HepG2 (cell line): ENCODE data around the gene TBCB. TPM values are rescaled to one million over a fixed set of nuclear protein-coding genes. Genes with fewer than 3 reads are reported as not detected.

ENCODE experiments used
- ATAC-seq: fragments of 200-7000 bp; cut with Tn5 transposase; 3 replicates; pipeline ENCODE4 v1.9.1; 2020; ENCODE audit warnings: mild to moderate bottlenecking, moderate library complexity
- BruUV-seq: library from RNA; stranded (reverse); fragments of 400-500 nt; replicated peaks from 2 replicates; lab custom pipeline; 2021; lab: Mats Ljungman, UMichigan
- CTCF ChIA-PET: fragments of 300-600 bp; formaldehyde crosslinking; extraction: SDS; loops from one replicate; lab custom pipeline; 2021; ENCODE audit warnings: low total read pairs, inconsistent platforms, low intra/inter-chr PET ratio; lab: Yijun Ruan, JAX
- POLR2A ChIA-PET: fragments of 350-600 bp; sonication (Branson Sonifier 250); formaldehyde crosslinking; loops from one replicate; lab custom pipeline; 2020; ENCODE audit warnings: antibody characterized with exemption, inconsistent platforms; lab: Yijun Ruan, JAX
- DNase-seq: peaks from one replicate; pipeline ENCODE4 v3.0.0-alpha.2; 2015; ENCODE audit warnings: low spot score
- FAIRE-seq: peaks from 3 replicates; lab custom pipeline; 2011; peaks lifted over from hg19 to GRCh38; lab: Jason Lieb, UNC
- H2AFZ ChIP-seq: one replicate; pipeline ENCODE4 v1.6.1; 2011; ENCODE audit warnings: low read length, inconsistent platforms
- H3K27ac ChIP-seq: fragments of 300-600 bp; 3 replicates; pipeline ENCODE4 v1.8.0; 2011; ENCODE audit warnings: mixed run types, mild to moderate bottlenecking, mixed read lengths, low read length, inconsistent platforms; ENCODE audit not compliant: insufficient read depth; ENCODE audit errors: extremely low read length
- H3K27me3 ChIP-seq, 2 experiments: fragments of 200-600 bp in 1 of 2; 2 replicates in 1 of 2; 3 replicates in 1 of 2; pipeline versions ENCODE4 v1.6.0 to v1.8.0; 2011; ENCODE audit warnings: low read length in 2 of 2, mild to moderate bottlenecking in 2 of 2, moderate library complexity in 2 of 2, inconsistent platforms in 1 of 2; ENCODE audit not compliant: insufficient read depth in 2 of 2, control insufficient read depth in 1 of 2
- H3K36me3 ChIP-seq, 2 experiments: fragments of 200-600 bp in 1 of 2; replicated peaks in 1 of 2; 2 replicates in 1 of 2; 3 replicates in 1 of 2; pipeline versions ENCODE4 v1.5.1 to v1.8.0; 2011; ENCODE audit warnings: low read length in 2 of 2, inconsistent platforms in 1 of 2; ENCODE audit not compliant: insufficient read depth in 2 of 2, control insufficient read depth in 1 of 2
- H3K4me1 ChIP-seq: 2 replicates; pipeline ENCODE4 v1.5.1; 2012; ENCODE audit warnings: low read length, inconsistent platforms; ENCODE audit not compliant: insufficient read depth
- H3K4me2 ChIP-seq: 2 replicates; pipeline ENCODE4 v1.6.0; 2011; ENCODE audit warnings: low read depth, low read length, inconsistent platforms
- H3K4me3 ChIP-seq, 3 experiments: fragments of 200-600 bp in 1 of 3; sonication (generic), shearing (Covaris generic) in 1 of 3; replicated peaks in 1 of 3; 2 replicates each; pipeline ENCODE4 v1.5.1; 2011 to 2016; ENCODE audit warnings: low read length in 3 of 3, inconsistent platforms in 2 of 3, low read depth in 2 of 3, mild to moderate bottlenecking in 2 of 3, control low read depth in 1 of 3, mixed read lengths in 1 of 3; ENCODE audit not compliant: insufficient read depth in 1 of 3
- H3K79me2 ChIP-seq: one replicate; pipeline ENCODE4 v1.6.1; 2011; ENCODE audit warnings: low read length, inconsistent platforms; ENCODE audit not compliant: insufficient read depth
- H3K9ac ChIP-seq: 2 replicates; pipeline ENCODE4 v1.6.0; 2011; ENCODE audit warnings: mild to moderate bottlenecking, low read depth, low read length, inconsistent platforms; ENCODE audit not compliant: insufficient read depth
- H3K9me3 ChIP-seq: 2 replicates; pipeline ENCODE4 v1.5.1; 2012; ENCODE audit warnings: mild to moderate bottlenecking, low read length
- H4K20me1 ChIP-seq: 2 replicates; pipeline ENCODE4 v1.6.0; 2011; ENCODE audit warnings: inconsistent platforms, mild to moderate bottlenecking, low read length, moderate library complexity; ENCODE audit not compliant: insufficient read depth
- KLF15 ChIP-seq: sonication (generic); formaldehyde crosslinking; IDR thresholded peaks from 2 replicates; pipeline ENCODE4 v1.8.1; 2023; ENCODE audit warnings: borderline replicate concordance, mild to moderate bottlenecking, inconsistent platforms, missing genetic modification reagents, mixed read lengths
- NCOA1 ChIP-seq: sonication (generic); formaldehyde crosslinking; IDR thresholded peaks from 2 replicates; pipeline ENCODE4 v1.9.0; 2021; ENCODE audit warnings: missing genetic modification reagents
- NCOA2 ChIP-seq: sonication (generic); formaldehyde crosslinking; IDR thresholded peaks from 2 replicates; pipeline ENCODE4 v1.8.0; 2022; ENCODE audit warnings: inconsistent platforms
- NFIB ChIP-seq: sonication (generic); formaldehyde crosslinking; IDR thresholded peaks from 2 replicates; pipeline ENCODE4 v1.9.0; 2021; ENCODE audit warnings: missing genetic modification reagents, mild to moderate bottlenecking, borderline replicate concordance
- PAF1 ChIP-seq: IDR thresholded peaks from 2 replicates; pipeline ENCODE4 v1.6.1; 2016; ENCODE audit warnings: missing genetic modification reagents, missing compliant biosample characterization
- ZEB1 ChIP-seq: IDR thresholded peaks from 2 replicates; pipeline ENCODE4 v1.6.1; 2012; ENCODE audit warnings: mild to moderate bottlenecking, low read depth, inconsistent platforms; ENCODE audit not compliant: insufficient replicate concordance
- ZFP41 ChIP-seq: sonication (generic); formaldehyde crosslinking; IDR thresholded peaks from 2 replicates; pipeline ENCODE4 v1.4.0; 2020; ENCODE audit warnings: mild to moderate bottlenecking, missing genetic modification reagents, borderline replicate concordance
- ZKSCAN8 ChIP-seq: IDR thresholded peaks from 2 replicates; pipeline ENCODE4 v1.6.1; 2016; ENCODE audit warnings: borderline replicate concordance, missing genetic modification reagents, missing compliant biosample characterization
- ZNF138 ChIP-seq: sonication (generic); formaldehyde crosslinking; IDR thresholded peaks from 2 replicates; pipeline ENCODE4 v1.5.0; 2020; ENCODE audit warnings: mild to moderate bottlenecking, low read depth, missing genetic modification reagents
- ZNF383 ChIP-seq: sonication (generic); formaldehyde crosslinking; IDR thresholded peaks from 2 replicates; pipeline ENCODE4 v1.4.0; 2020; ENCODE audit warnings: missing genetic modification reagents, mild to moderate bottlenecking, borderline replicate concordance
- ZNF557 ChIP-seq: sonication (generic); formaldehyde crosslinking; IDR thresholded peaks from 2 replicates; pipeline ENCODE4 v1.4.0; 2020; ENCODE audit warnings: missing genetic modification reagents
- ZNF670 ChIP-seq: sonication (generic); formaldehyde crosslinking; IDR thresholded peaks from 2 replicates; pipeline ENCODE4 v1.8.0; 2022; ENCODE audit warnings: mild to moderate bottlenecking, missing genetic modification reagents, borderline replicate concordance
- ZNF776 ChIP-seq: sonication (generic); formaldehyde crosslinking; IDR thresholded peaks from 2 replicates; pipeline ENCODE4 v1.4.0; 2020; ENCODE audit warnings: mild to moderate bottlenecking, missing genetic modification reagents
- WGBS: methylation state at CpG from one replicate; pipeline ENCODE4 v1.1.6; 2017; ENCODE audit warnings: low lambda C conversion rate; 5-methylcytosine and 5-hydroxymethylcytosine counted together
- in situ Hi-C: cut with HindIII; loops from 2 replicates; pipeline ENCODE4 v1.10.0; 2017; ENCODE audit warnings: low pct_unique_long_range_greater_than_20kb; ENCODE audit not compliant: extremely low pct_ligation_motif_present
- intact Hi-C: fragments of 100-400 bp; cut with micrococcal nuclease; formaldehyde crosslinking; loops from one replicate; pipeline ENCODE4 v1.10.0; 2022; ENCODE audit not compliant: unreplicated experiment
- polyA plus RNA-seq, 8 experiments: library from polyadenylated mRNA; depleted of rRNA in 3 of 8; stranded (reverse) in 7 of 8; unstranded in 1 of 8; fragments of >200 nt; fragmentation: Illumina TruSeq in 4 of 8; extraction: Trizol in 4 of 8; gene quantifications; 2 replicates each; pipeline versions ENCODE4 v1.2.1 to v1.2.3, GENCODE V29; 2011 to 2016; ENCODE audit warnings: low read depth in 4 of 8, missing spikeins in 1 of 8, mixed read lengths in 1 of 8; ENCODE audit not compliant: insufficient read depth in 1 of 8
- total RNA-seq, 5 experiments: library from RNA; depleted of rRNA; stranded (reverse); fragments of >200 nt; fragmentation: Illumina TruSeq; extraction: Trizol; gene quantifications; 2 replicates each; pipeline ENCODE4 v1.2.3, GENCODE V29; 2016; ENCODE audit warnings: low read depth in 1 of 5
- TF ChIP-seq, protein P1 (sequence below): sonication (generic); formaldehyde crosslinking; conservative IDR thresholded peaks from 2 replicates; pipeline ENCODE4 v1.5.0; 2020; ENCODE audit warnings: missing genetic modification reagents
- TF ChIP-seq, protein P2 (sequence below): sonication (generic); formaldehyde crosslinking; IDR thresholded peaks from 2 replicates; pipeline ENCODE4 v1.4.0; 2020; ENCODE audit warnings: missing genetic modification reagents
- TF ChIP-seq, protein P3 (sequence below): sonication (generic); formaldehyde crosslinking; IDR thresholded peaks from 2 replicates; pipeline ENCODE4 v1.5.0; 2020; ENCODE audit warnings: mild to moderate bottlenecking, missing genetic modification reagents, moderate library complexity
- TF ChIP-seq, protein P4 (sequence below): sonication (generic); formaldehyde crosslinking; IDR thresholded peaks from 2 replicates; pipeline ENCODE4 v1.4.0; 2020; ENCODE audit warnings: missing genetic modification reagents, low read depth, mild to moderate bottlenecking, borderline replicate concordance

The TBCB gene
- total and polyA plus RNA-seq, 2 of the 13 experiments (the other 11 are each of a cell fraction or from before 2014, with no cell fraction given) = 271 to 276 TPM

DNA sequence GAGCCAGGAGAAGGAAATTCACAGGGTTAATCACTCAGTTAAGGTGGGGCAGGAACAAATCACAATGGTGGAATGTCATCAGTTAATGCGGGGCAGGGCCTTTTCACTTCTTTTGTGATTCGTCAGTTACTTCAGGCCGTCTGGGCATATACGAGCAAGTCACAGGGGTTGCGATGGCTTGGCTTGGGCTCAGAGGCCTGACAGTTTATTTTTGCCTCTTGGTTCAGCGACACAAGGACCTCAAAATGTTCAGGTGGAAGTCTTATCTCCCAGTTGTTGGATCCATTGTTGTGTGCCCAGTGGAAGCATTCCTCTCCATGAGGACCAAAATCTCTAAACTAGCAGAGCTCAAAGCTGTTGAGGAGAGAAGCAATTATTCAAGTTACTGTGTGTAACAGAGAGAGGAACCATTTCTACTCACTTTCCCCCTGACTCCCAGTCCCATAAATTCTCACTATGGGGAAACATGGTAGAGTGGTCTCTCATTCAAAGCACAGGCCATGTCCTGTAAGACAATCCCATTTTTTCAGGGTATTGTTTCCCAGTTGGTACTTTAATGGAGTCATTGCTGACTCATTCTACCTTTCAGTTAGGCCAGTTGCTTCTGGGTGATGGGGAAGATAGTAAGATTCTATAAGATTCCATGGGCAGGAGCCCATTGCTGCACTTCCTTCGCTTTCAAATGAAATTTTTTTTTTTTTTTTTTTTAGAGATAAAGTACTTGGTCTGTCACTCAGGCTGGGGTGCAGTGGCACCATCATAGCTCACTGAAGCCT, 45.7 kb downstream of the TBCB start:
- Histone ChIP-seq H3K9ac (no peak overlapping the region), H4K20me1 (no peaks in the 10 kb centered on the region), H3K36me3 (no peaks in the 10 kb centered on the region), H2AFZ (no peak overlapping the region), H3K4me3 (no peak overlapping the region), H3K4me1 (no peaks in the 10 kb centered on the region), H3K27ac (no peak overlapping the region), H3K4me2 (no peak overlapping the region), H3K27me3 (no peaks in the 10 kb centered on the region), H3K79me2 (no peaks in the 10 kb centered on the region), H3K9me3 (no peaks in the 10 kb centered on the region)
- 99% methylated on average over 7 of the region's 7 CpGs for WGBS
- no peak for DNase-seq
- BruUV-seq = no TSS peak
- POLR2A ChIA-PET = no interaction called here
- in situ Hi-C loops (no loop called here), intact Hi-C loops (no loop called here)
- TF ChIP-seq, protein P1, sequence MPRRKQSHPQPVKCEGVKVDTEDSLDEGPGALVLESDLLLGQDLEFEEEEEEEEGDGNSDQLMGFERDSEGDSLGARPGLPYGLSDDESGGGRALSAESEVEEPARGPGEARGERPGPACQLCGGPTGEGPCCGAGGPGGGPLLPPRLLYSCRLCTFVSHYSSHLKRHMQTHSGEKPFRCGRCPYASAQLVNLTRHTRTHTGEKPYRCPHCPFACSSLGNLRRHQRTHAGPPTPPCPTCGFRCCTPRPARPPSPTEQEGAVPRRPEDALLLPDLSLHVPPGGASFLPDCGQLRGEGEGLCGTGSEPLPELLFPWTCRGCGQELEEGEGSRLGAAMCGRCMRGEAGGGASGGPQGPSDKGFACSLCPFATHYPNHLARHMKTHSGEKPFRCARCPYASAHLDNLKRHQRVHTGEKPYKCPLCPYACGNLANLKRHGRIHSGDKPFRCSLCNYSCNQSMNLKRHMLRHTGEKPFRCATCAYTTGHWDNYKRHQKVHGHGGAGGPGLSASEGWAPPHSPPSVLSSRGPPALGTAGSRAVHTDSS (CRISPR knock-in tag) = no peak
- TF ChIP-seq NCOA1 (CRISPR knock-in tag) (no peak), ZNF383 (CRISPR knock-in tag) (no peak), ZFP41 (CRISPR knock-in tag) (no peak), ZNF670 (CRISPR knock-in tag) (no peak), ZNF138 (no peak), ZKSCAN8 (CRISPR knock-in tag) (no peak), ZNF557 (CRISPR knock-in tag) (no peak), NFIB (CRISPR knock-in tag) (no peak), ZNF776 (CRISPR knock-in tag) (no peak), KLF15 (CRISPR knock-in tag) (no peak), PAF1 (CRISPR knock-in tag) (no peak), NCOA2 (CRISPR knock-in tag) (no peak), ZEB1 (no peak)
- TF ChIP-seq, protein P2, sequence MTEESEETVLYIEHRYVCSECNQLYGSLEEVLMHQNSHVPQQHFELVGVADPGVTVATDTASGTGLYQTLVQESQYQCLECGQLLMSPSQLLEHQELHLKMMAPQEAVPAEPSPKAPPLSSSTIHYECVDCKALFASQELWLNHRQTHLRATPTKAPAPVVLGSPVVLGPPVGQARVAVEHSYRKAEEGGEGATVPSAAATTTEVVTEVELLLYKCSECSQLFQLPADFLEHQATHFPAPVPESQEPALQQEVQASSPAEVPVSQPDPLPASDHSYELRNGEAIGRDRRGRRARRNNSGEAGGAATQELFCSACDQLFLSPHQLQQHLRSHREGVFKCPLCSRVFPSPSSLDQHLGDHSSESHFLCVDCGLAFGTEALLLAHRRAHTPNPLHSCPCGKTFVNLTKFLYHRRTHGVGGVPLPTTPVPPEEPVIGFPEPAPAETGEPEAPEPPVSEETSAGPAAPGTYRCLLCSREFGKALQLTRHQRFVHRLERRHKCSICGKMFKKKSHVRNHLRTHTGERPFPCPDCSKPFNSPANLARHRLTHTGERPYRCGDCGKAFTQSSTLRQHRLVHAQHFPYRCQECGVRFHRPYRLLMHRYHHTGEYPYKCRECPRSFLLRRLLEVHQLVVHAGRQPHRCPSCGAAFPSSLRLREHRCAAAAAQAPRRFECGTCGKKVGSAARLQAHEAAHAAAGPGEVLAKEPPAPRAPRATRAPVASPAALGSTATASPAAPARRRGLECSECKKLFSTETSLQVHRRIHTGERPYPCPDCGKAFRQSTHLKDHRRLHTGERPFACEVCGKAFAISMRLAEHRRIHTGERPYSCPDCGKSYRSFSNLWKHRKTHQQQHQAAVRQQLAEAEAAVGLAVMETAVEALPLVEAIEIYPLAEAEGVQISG (CRISPR knock-in tag) = no peak
- TF ChIP-seq, protein P3, sequence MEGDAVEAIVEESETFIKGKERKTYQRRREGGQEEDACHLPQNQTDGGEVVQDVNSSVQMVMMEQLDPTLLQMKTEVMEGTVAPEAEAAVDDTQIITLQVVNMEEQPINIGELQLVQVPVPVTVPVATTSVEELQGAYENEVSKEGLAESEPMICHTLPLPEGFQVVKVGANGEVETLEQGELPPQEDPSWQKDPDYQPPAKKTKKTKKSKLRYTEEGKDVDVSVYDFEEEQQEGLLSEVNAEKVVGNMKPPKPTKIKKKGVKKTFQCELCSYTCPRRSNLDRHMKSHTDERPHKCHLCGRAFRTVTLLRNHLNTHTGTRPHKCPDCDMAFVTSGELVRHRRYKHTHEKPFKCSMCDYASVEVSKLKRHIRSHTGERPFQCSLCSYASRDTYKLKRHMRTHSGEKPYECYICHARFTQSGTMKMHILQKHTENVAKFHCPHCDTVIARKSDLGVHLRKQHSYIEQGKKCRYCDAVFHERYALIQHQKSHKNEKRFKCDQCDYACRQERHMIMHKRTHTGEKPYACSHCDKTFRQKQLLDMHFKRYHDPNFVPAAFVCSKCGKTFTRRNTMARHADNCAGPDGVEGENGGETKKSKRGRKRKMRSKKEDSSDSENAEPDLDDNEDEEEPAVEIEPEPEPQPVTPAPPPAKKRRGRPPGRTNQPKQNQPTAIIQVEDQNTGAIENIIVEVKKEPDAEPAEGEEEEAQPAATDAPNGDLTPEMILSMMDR (CRISPR knock-in tag) = no peak
- TF ChIP-seq, protein P4, sequence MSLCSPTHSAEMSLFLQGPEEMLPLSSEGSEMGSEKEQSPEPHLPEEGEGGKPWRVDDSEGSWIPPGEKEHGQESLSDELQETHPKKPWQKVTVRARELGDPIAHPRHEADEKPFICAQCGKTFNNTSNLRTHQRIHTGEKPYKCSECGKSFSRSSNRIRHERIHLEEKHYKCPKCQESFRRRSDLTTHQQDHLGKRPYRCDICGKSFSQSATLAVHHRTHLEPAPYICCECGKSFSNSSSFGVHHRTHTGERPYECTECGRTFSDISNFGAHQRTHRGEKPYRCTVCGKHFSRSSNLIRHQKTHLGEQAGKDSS = no peak
- no peak for ATAC-seq
- CTCF ChIA-PET = no interaction called here
- FAIRE-seq = no peak
